HG03175 (cell line): Measurements from ENCODE around the gene HECTD2.
"Not testable (repeated sequence)": the region's sequence is repeated elsewhere in the genome, so short reads cannot be mapped to it uniquely, and the experiment has no call there.

Source experiments
- ATAC-seq: cut with Tn5 transposase; IDR thresholded peaks from one replicate; pipeline ENCODE4 v1.9.1; 2021; ENCODE audit warnings: mild to moderate bottlenecking, moderate library complexity; ENCODE audit not compliant: unreplicated experiment

The HECTD2 gene

DNA sequence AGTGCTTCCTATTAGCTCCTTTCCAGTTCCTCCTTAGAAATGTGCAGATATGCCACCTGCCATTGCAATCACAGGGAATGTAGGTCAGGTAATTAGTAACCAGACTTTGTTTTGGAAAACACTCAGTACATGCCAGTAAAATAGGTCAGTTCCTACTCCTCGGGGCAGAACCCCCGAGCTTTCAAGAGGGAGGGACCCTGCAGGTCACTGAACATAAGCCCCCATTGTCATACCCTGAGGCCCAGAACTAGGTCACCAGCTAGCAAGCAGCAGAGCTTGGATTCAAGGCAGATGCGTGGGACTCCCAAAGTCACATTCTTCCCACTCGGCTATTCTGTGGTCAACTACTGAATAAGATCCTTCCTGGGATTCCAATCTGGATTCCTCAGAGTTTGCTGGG lies 117.9 kb downstream of the HECTD2 start:
- no peak for ATAC-seq

DNA sequence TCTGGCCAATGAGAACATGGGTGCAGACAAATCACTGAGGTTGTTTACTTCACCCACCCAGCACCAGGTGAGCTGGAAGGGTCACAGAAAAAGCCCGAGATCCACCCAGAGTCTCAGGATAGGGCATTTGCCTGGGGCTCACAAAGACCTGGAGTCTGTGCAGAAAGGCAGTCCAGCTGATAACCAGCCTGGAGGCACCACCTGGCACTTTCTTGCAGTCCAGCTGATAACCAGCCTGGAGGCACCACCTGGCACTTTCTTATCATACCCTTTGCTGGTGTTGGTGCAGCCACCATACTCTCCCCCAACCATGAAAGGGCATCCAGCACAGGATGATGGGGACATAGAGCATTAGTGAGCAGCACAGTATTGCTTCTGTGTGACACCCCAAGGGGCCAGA lies 118.6 kb downstream of the HECTD2 start:
- no peak for ATAC-seq

DNA sequence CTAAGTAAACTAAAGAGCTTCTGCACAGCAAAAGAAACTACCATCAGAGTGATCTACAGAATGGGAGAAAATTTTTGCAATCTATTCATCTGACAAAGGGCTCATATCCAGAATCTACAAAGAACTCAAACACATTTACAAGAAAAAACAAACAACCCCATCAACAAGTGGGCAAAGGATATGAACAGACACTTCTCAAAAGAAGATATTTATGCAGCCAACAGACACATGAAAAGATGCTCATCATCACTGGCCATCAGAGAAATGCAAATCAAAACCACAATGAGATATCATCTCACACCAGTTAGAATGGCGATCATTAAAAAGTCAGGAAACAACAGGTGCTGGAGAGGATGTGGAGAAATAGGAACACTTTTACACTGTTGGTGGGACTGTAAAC lies 124.6 kb downstream of the HECTD2 start:
- ATAC-seq, result not testable (repeated sequence)

DNA sequence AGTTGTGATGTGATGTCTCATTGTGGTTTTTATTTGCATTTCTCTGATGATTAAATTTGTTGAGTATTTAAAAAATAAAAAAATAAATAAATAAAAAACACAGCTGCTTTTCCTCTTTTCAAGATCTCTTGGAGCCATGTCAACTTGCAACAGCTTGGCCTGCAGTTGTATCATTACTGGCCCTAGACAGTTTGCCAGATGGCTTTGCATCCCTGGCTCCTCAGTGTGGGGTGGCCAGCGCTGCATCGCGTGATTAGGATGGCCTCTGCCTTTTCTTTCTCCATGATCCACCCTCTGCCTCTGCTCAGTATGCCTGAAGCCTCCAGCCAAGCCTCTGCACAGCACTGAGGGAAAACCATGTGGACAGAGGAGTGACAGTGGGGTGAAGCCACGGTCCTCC lies 126.0 kb downstream of the HECTD2 start:
- ATAC-seq, result no peak

DNA sequence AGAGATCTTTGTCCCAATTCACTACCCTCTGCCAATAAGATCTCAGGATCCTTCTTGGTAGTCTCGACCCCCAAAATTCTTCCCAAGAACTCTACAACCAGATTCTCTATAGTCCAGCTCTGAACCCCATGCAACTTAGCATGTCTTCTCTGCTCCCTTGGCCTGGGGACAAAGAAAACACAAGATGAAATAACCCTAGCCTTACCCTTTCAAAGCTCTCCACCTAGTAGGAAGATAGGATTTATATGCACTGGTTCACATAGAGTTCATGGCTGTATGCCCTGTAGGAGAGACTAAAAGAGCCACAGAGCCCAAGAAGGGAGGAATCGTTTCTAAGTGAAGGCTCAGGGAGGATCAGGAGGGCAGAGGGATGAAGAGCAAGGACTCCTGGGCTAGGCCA lies 126.6 kb downstream of the HECTD2 start:
- no peak for ATAC-seq

- ATAC-seq, result no peak
Observed at GRCh38 chr10:91537614-91538383, 127.7 kb downstream of the HECTD2 start.

DNA sequence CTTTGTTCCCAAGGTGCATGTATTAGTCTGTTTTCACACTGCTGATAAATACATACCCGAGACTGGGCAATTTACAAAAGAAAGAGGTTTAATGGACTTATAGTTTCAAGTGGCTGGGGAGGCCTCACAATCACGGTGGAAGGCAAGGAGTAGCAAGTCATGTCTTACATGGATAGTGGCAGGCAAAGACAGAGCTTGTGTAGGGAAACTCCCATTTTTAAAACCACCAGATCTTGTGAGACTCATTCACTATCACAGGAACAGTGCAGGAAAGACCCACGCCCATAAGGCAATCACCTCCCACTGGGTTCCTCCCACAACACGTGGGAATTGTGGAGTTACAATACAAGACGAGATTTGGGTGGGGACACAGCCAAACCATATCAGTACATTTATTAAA lies 129.8 kb downstream of the HECTD2 start:
- no peak for ATAC-seq

GRCh38 chr10:91540733-91541132 lies 130.6 kb downstream of the HECTD2 start:
- ATAC-seq, result no peak

DNA sequence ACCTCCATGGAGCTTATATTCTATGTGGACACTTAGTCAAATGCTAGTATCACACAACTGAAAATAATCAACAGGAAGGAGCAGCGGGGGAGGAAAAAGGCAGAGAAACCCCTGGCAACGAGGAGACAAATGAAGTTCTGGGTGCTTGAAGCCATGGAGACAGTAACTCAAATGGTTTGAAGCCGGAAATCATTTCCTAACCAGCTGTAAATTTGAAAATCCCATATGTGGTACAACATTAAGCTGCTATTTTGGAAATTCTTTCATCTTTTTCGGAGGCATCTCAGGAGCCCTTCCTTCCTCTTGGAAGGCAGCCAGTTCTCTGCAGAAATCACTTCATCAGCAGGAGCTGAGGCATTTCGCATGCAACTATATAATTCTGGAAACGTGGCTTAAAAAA lies 131.3 kb downstream of the HECTD2 start:
- ATAC-seq, result no peak

- ATAC-seq, result no peak
Observed at GRCh38 chr10:91545384-91545783, 135.2 kb downstream of the HECTD2 start.

- ATAC-seq, result no peak
Observed at GRCh38 chr10:91545838-91546237, 135.7 kb downstream of the HECTD2 start.

GRCh38 chr10:91549262-91549661 lies 139.1 kb downstream of the HECTD2 start:
- no peak for ATAC-seq

DNA sequence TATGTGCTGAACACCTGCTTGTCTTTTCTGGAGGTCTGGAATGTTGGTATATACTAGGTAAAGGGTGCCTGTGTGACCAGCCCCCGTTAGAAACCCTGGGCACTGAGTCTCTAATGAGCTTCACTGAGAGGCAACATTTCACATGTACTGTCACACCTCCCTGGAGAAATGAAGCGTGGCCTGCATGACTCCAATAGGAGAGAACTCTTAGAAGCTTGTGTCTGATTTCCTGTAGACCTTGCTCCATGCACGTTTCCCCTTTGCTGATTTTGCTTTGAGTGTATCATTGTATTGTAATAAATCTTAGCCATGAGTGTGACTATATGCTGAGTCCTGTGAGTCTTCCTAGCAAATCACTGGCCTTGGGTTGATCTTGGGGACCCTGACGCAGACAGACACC lies 139.9 kb downstream of the HECTD2 start:
- ATAC-seq, result no peak

- ATAC-seq, result no peak
Observed at GRCh38 chr10:91551856-91552255, 141.7 kb downstream of the HECTD2 start.

DNA sequence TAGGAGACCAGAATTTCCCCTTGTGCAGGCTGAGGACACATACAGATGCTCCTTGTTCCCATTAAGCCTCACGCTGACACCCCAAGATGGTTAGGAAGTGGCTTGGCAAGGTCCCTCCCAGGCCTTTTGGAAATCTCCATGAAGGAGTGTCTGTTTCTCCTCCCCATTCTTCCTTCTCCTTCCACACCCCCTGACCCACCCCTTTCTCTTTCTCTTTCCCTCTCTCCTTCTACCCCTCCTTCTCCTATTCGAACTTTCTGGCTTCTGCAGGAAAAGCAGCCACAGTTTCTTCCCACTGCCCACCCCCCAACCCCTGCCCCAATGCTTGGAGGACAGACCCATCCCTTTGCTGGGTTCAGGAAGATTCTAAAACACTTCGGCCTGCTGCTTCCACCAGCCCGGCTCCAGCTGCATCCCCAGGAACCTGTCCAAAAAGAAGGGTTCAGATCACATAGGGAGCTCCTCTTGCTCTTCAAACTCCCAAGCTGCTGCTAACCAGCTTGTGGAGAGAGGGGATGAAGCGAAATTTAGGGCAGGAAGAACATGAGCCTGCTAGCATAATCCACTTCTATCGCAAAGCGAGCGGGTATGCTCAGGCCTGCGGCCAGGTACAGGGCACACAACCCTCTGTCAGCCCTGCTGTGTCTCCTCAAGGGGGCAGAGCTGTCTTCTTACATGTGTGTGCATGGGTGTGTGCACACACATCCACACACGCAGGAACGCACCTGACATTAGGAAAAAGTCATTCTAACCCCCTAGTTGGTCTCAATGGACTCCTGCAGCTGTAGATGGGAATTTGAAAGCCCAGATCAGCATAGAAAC lies 142.3 kb downstream of the HECTD2 start:
- no peak for ATAC-seq

- ATAC-seq, result no peak
Observed at GRCh38 chr10:91555455-91555854, 145.3 kb downstream of the HECTD2 start.

GRCh38 chr10:91556691-91557566 lies 146.8 kb downstream of the HECTD2 start:
- ATAC-seq, result no peak

GRCh38 chr10:91557651-91558111 lies 147.5 kb downstream of the HECTD2 start:
- ATAC-seq, result no peak

DNA sequence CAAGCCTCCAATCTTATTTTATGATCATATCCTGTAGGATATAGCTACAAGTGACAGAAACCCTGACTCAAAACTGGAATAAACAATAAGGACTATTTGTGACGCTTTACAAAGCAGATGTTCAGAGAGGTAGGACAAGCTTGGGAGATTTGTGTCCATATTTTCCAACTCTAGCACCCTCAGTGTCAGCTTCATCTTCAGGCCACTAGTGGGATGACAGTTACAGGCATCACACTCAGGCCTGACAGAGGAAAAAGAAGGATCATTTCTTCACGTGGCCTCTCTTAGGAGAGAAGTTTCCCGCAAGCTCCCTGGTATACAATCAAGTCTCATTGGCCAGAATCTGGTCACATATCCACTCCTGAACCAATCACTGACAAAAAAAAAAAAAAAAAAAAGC lies 148.3 kb downstream of the HECTD2 start:
- no peak for ATAC-seq

DNA sequence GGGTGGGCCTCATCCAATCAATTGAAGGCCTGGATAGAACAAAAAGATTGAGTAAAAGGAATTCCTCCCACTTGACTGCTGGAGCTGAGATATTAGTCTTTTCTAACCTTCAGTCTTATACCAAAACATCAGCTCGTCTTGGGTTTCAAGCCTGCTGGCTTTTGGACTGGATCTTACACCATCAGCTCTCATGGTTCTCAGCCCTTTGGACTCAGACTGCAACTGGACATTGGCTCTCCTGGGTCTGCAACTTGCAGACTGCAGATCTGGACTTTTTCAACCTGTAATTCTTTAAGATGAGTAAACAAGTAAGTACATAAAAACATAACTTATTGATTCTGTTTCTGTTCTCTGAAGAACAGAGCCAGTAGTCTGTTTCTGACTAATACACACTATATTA lies 149.0 kb downstream of the HECTD2 start:
- no peak for ATAC-seq

DNA sequence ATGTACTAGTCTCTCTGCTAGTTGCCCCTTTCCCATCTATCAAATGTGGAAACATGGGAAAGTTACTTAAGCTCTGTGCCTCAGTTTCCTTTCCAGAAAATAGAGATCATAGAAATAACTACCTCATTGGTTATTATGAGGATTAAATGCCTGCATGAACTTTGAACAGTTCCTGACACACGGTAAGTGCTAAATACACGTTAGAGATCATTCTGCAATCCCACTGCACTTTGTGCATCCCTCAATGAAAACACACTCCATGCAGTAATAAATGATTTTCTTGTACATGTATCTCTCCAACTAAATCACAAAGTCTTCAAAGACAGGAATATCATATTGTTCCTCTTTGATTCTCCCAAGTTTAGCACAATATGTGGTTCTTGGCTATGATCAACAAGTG lies 149.6 kb downstream of the HECTD2 start:
- ATAC-seq, result no peak
